GM10266 (cell line): ENCODE data around the gene DHCR7.

Experiments
- DNase-seq: peaks from one replicate; pipeline ENCODE4 v3.0.0; 2012; ENCODE audit errors: extremely low spot score
- CTCF ChIP-seq: IDR thresholded peaks from 2 replicates; pipeline ENCODE4 v1.5.1; 2012; ENCODE audit warnings: mild to moderate bottlenecking, low read depth; ENCODE audit not compliant: control insufficient read depth, insufficient read depth; ENCODE audit errors: missing control alignments

Gene DHCR7, protein sequence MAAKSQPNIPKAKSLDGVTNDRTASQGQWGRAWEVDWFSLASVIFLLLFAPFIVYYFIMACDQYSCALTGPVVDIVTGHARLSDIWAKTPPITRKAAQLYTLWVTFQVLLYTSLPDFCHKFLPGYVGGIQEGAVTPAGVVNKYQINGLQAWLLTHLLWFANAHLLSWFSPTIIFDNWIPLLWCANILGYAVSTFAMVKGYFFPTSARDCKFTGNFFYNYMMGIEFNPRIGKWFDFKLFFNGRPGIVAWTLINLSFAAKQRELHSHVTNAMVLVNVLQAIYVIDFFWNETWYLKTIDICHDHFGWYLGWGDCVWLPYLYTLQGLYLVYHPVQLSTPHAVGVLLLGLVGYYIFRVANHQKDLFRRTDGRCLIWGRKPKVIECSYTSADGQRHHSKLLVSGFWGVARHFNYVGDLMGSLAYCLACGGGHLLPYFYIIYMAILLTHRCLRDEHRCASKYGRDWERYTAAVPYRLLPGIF

DNA sequence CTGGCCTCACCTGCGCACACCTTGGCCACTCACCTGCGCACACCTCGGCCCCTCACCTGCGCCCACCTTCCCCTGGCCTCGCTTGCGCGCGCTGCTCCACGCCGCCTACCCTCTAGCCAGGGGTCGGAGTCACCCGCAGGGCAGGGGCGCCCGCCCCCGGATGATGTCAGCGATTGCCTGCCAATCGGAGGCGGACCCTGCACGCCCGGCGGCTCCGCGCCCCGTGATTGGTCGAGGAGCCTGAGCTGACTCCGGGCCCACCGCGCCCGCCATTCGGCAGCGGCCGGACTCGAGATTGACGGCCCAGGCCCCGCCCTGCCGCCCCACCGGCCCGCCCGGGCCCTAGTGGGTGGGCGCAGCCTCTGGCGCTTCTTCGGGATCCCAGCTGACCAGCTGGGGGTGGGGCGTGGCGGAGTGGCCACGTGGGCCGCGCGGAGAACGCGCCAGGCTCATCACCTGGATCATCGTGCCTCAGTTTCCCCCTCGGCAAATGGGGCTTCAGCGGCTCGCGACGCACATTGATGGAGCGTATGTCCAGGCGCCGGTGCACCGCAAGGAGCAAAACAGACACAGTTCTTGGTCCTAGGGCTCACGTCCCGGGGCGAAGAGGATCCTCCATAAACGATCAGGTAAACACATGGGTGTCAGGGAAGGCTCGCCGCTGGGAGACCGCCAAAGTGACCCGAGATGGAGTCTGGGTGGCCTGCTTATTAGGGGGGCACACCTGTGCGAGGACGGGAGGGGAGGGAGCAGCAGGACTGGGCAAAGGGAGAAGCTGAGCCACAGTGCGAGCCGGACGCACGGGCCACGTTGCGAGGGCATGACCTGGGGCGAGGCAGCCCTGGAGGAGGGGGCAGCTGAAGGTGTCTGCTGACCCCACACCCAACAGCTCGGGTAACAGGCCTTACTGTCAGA lies at the start of gene DHCR7:
Gene DHCR7 (minus strand): TSS at position 137 of the 915 bp plus-strand sequence. CDS start 3,441 bp downstream, outside the sequence.
- no peak for TF ChIP-seq CTCF
- DNase-seq = peak; percentile 99

GRCh38 chr11:71496421-71496820 lies 48.2 kb upstream of the DHCR7 start:
- no peak for TF ChIP-seq CTCF
- no peak for DNase-seq

GRCh38 chr11:71495286-71496230 lies 47.4 kb upstream of the DHCR7 start:
- no peak for TF ChIP-seq CTCF
- DNase-seq = no peak

DNA sequence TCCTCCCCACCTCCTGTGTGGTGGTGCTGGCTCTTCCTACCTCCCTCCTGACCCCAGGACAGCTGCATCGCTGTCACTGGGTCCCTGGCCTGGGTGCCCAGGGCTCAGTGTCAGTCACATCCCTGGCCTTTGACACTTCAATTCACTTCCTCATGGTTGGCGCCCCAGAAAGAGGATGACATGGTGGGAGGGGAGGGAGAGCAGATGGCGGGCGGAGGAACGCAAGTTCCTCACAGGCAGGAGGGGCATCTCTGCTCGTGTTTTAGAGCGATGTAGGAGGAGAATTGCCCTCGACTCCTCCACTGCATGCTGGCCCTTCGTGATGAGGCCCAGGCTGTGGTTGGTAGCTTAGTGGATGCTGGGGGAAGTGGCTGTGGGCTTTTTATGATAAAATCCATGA lies 43.7 kb upstream of the DHCR7 start:
- TF ChIP-seq CTCF = no peak

DNA sequence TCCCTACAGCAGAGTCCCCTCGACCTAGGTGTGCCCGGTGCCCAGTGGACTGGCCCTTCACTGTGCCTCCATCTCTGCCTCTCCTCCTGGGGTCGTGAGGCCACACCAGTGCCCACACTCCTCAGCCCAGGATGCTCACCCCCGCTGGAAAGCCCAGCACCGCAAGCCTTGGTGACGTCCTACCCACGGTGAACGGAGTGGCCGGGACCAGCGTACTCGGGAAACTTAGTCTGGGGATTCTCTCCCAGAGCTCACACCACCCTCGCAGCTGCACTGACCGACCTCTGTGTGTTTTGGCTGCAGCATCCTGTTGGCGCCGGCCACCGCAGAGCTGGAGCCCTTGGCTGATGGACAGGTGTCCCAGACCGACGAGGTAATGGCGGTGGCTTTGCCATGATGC lies 43.3 kb upstream of the DHCR7 start:
- TF ChIP-seq CTCF = no peak
- no peak for DNase-seq

More for the DNA sequence above, 43.7 kb upstream of the DHCR7 start:
- no peak for DNase-seq

DNA sequence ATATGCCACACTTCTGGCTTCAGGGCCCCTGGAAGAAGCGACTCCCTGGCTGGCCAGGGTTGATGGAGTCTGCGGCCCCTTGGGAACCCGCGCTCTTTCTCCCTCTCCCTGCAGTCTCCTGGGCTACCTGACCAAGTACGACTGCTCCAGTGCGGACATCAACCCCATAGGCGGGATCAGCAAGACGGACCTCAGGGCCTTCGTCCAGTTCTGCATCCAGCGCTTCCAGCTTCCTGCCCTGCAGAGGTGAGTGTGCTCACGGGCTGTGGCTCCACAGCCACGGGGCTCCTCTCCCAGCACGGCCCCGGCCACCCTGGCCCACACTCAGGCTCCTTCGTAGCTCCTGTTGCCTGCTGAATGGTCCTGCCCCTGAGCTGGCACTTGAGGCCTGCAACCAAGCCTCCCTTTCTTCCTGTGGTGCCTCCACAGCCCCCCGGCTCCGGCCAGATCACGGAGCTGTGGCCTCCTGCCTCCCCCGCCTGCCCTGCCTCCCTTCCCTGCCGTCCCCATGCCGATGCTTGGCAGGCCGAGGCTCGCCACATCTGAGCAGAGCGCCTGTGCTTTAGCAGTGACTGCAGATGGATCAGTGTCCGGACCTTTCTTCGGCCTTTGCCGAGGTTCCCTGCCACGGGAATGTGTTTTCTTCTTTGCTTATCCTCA lies 42.7 kb upstream of the DHCR7 start:
- no peak for TF ChIP-seq CTCF
- DNase-seq = no peak
